ENCODE data around the gene CTNNA3.

The CTNNA3 gene

GRCh38 chr10:66642217-66642616 is 1053.8 kb downstream of the CTNNA3 start:
- DNase-seq (ENCODE audit: low spot score), result no peak

GRCh38 chr10:66639371-66639770 is 1056.6 kb downstream of the CTNNA3 start:
- DNase-seq (ENCODE audit: low spot score), result no peak

DNA sequence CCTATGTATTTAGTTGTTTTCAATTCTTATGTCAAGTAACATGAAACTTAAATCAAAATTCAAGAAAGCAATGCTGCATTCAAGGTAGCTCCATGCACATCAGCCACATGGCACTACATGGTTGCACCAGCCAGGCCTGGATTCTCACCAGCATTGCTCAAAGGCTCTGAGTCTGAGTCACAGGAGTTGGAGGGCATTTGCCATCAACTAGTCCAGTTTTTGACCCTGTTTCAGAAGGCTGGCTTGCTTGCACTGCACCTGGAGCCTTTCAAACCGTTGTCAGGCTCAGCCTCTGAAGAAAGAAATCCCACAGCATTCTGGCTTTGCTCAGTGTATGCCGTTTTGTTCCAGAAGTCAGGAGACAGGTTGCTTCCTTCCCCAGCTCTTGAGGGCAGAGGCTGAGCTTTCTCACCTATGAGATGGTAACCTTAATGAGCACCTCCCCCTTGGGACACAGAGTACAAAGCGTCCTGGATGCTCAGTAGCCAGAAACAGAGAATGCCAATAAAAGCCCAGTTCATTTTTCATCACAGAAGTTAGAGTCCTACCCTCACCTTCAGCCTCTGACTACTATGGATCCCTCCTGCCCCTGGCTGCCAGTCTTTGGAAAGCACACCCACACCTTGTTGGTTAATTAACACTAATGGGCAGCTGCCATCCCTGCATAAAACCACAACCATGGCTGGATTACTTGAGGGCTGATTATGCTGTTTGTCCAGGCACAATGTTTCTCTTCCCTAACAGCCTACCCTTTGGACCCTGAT is 1058.5 kb downstream of the CTNNA3 start:
- DNase-seq (ENCODE audit: low spot score), result no peak

DNA sequence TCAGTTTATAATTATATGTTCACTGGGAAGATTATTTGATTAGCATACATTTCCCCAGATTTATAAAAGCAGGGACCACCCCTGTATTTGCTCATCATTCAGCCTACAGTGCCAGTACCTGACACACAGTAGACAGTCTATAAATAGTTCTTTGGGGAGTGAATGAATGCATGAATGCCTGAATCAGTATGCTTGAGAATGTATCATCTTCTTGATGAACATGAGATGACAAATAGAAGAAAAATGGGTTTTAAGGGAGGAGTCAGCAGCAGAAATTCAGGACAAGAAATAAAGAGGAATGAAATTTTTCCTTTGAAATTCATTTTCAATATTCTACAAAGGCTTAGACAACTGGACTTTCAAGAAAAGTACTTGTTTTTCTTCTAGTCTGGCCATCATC is 1066.0 kb downstream of the CTNNA3 start:
- DNase-seq (ENCODE audit: low spot score), result no peak

- DNase-seq (ENCODE audit: low spot score), result no peak
These were observed 1068.8 kb downstream of the CTNNA3 start for GRCh38 chr10:66627156-66627555.

DNA sequence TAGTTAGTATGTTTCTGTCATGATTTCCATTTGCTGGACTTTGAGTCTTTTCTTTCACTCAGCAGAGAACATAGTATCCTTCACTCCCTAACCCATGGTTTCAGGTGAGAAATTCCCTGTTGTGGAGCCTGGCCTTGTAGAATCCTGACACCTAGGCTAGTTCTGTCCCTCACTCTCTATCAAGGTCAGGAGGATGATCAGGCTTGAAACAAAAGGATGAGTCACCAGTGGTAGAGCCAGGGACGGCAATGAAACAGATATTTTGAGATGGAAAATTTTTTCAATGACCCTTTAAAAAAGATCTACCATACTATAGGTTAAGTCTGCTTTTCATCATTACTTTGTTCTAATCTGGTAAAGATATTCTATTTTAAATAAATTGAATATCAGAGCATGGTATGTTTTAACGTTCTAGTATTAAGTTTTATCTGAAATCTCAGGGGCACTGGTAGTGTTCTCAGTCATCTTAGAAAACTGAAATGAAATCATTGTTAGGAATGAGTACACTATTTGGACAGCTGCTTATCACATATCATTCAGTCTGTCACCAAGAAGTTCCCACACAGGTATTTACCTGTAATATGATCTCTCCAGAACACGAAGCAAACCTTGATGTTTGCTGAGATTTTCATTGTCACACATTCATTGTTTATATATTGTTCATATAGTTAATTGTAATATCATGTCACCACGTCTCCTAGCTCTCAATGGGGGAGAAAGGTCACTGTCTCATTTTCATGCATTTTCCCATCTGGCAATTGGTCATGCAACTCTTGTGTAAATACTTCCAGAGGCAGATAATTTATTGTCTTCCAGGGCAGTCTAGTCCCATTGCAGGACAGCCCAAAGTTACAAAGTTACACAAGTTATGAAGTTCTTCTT is 1070.0 kb downstream of the CTNNA3 start:
- DNase-seq (ENCODE audit: low spot score), result no peak

GRCh38 chr10:66622050-66622449 is 1073.9 kb downstream of the CTNNA3 start:
- no peak for DNase-seq (ENCODE audit: low spot score)

DNA sequence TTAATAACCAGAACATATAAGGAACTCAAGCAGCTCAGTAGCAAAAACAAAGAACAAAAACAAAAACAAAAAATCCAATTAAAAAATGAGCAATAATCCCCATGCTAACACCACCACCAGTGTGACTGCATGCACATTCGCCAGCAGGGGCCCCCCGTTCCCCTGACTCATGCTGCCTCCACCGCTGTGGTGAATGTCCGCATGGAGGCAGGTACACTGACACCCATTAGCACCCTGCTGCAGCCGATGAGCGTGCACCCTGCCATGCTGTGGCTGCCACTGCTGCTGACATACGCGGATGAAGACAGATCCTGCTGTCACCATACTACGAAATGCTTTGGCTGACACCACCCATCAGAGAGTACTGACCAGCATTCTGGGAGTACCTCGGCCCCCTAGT is 1091.8 kb downstream of the CTNNA3 start:
- DNase-seq (ENCODE audit: low spot score), result no peak

- no peak for DNase-seq (ENCODE audit: low spot score)
These were observed 1104.1 kb downstream of the CTNNA3 start for GRCh38 chr10:66591865-66592264.

- DNase-seq (ENCODE audit: low spot score), result no peak
These were observed 1108.3 kb downstream of the CTNNA3 start for GRCh38 chr10:66587680-66588050.

DNA sequence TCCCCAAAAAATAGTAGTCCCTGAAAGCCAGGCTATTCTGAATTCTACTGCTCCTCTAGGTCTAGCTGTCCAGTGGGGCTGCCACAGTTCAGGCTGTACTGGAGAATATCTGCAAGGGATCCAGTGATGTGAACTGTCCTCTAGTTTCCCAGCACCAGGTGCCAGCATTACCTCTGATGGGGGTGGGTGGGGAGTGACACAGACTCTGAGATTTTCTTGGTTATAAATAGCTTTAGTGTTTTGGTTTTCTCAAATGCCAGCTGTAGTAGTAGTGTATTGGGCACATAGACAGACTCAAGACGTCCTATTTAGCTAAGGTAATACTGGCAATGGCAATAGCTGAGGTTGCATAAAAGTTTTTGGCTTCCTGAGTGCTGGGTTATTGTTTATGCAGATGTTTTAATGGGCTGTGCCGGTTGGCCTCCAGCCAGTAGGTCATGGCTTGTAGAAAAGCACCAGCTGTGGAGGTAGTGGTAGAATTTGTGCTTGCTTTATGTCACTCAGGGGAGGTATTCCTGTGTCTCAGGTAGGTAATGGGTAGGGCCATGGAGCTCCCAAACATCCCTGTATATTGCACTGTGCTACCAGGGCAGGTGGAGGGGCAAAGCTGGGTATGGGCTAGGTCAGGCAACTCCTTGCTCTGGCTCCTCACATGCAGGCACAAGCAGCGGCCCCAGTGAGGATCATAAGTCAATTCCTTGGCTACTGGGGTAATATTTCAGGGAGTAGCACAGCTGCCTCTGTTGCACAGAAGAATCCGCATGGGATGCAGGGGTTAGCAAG is 1108.9 kb downstream of the CTNNA3 start:
- no peak for DNase-seq (ENCODE audit: low spot score)

DNA sequence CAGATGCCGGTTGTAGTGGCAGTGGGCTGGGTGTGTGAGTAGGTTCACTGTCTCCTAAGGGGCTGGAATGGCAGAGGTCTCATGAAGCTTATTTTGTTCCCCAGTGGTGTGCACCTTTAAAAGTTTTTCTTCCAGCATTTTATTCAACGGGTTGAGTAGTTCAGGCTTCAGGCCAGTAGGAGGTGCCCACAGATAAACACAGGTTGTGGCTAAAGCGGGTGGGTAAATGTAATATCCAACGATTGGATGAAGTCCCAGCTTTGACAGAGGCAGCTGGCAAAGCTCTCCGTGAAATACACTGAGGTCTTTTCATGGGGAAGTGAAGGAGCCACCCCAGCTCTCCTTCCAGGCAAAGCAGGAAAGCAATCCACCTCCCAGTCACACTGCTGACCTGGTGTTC is 1109.9 kb downstream of the CTNNA3 start:
- no peak for DNase-seq (ENCODE audit: low spot score)

- DNase-seq (ENCODE audit: low spot score), result no peak
These were observed 1120.6 kb downstream of the CTNNA3 start for GRCh38 chr10:66575251-66575855.

GRCh38 chr10:66572700-66573099 is 1123.3 kb downstream of the CTNNA3 start:
- no peak for DNase-seq (ENCODE audit: low spot score)

DNA sequence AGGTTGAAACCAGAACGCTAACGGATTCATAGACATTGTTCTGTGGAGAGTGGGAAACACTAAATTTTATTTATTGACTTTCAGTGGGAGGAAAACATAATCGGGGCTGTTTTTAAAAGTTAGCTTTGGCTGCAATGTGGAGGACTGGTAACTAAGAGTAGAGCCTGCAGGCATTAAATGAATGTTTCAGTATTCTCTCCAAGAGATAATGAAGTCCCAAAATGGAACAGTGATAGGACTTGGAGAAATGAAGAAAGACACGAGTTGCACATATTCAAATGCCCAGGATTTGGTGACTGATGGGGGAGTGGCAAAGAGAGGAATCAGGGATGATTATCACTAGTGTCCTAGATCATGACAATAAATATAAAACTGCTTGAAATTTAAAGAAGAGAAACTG is 1130.0 kb downstream of the CTNNA3 start:
- no peak for DNase-seq (ENCODE audit: low spot score)

DNA sequence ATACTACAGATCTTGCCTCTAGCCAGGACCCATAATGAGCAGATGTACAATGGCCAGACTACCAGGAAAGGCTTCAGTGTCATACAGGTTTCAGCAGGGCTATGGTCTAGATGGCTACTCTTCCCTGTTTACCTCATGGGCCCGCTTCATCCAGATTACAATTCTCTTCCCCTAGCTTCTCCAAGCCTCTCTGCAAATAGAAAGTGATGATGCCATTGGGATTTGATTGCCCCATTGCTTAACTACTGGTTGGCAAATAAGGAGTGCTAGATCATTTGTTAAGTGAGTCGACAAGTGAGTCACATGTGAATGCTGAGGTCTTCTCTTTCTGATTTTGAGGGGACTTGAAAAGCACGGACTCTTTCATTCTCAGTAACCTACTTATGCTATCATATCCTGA is 1131.7 kb downstream of the CTNNA3 start:
- no peak for DNase-seq (ENCODE audit: low spot score)

DNA sequence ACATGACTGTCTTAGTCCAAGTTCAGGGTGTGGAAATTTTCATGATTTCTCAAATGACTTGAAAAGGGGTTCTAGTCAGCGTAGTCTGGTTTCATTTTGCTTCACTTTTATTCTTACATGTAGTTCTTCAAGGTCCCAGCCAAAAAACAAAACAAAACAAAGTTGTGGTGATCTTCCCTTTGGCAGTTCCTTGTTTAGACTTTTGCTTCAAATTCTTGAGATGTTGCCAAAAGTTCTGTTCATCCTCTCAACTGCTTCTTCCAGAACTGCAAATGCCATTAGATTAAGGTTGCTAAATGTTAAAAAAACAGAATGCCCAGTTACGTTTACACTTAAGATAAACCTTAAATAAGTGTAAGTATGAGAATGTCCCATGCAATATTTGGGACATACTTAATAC is 1140.9 kb downstream of the CTNNA3 start:
- no peak for DNase-seq (ENCODE audit: low spot score)

- DNase-seq (ENCODE audit: low spot score), result no peak
These were observed 1143.7 kb downstream of the CTNNA3 start for GRCh38 chr10:66552331-66552730.

GRCh38 chr10:66550351-66550750 is 1145.6 kb downstream of the CTNNA3 start:
- no peak for DNase-seq (ENCODE audit: low spot score)

GRCh38 chr10:66538908-66539307 is 1157.1 kb downstream of the CTNNA3 start:
- DNase-seq (ENCODE audit: low spot score), result no peak

DNA sequence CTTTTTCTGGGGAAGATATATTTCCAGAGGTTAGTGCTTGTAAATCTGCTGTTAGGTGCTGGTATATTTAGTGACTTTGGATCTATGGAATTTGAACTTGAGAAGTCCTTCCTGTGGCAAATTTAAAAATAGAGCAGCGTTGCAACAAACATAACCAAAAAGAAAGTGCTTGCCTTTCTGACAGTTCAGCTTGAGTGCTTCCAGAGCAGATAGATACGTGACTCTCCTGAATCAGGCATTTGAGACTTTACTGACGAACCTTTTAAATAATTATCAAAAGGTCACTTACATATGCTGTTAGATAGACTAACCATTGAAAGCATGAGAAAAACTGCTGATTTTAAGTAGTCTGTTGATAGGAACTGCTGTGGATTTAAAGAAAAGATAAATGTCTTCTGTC is 1157.6 kb downstream of the CTNNA3 start:
- no peak for DNase-seq (ENCODE audit: low spot score)

DNA sequence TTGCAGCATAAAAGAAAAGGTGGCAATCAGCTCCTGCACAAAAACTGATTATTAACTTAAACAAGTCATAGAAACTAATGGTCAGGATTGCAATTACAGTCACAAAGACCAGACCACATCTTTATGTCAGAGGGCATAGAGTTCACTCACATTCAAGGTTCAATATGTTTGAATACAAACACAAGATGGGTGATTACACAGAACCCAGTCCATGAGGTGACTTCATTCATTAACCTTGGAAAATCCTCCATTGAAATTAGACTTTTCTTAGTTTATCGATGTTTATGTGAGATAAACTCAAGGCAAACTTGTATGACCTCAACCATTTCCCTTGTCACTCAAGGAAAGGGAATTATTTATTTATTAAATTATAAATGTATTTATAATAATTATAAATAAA is 1158.8 kb downstream of the CTNNA3 start:
- DNase-seq (ENCODE audit: low spot score), result no peak
